NCI-H526 treated with DMSO at 0.1 percent for 48 hours (cell line): ENCODE results near the gene CAPN10.

Experiments used
- DNase-seq: peaks from one replicate; lab custom pipeline; 2025; lab: John Stamatoyannopoulos, UW

CAPN10 gene

GRCh38 chr2:240638512-240639160 lies 52.1 kb downstream of the CAPN10 start:
- DNase-seq = no peak

- DNase-seq = no peak
Observed at GRCh38 chr2:240639566-240639965, 53.0 kb downstream of the CAPN10 start.

- peak; percentile 48 for DNase-seq
Observed at GRCh38 chr2:240640939-240641338, 54.4 kb downstream of the CAPN10 start.

GRCh38 chr2:240642061-240642805 lies 55.7 kb downstream of the CAPN10 start:
- no peak for DNase-seq

GRCh38 chr2:240642806-240643092 lies 56.2 kb downstream of the CAPN10 start:
- no peak for DNase-seq

- no peak for DNase-seq
Observed at GRCh38 chr2:240643093-240643810, 56.7 kb downstream of the CAPN10 start.

GRCh38 chr2:240643811-240644150 lies 57.2 kb downstream of the CAPN10 start:
- no peak for DNase-seq

GRCh38 chr2:240644171-240644651 lies 57.7 kb downstream of the CAPN10 start:
- DNase-seq = peak; percentile 9

- DNase-seq = no peak
Observed at GRCh38 chr2:240644859-240645301, 58.3 kb downstream of the CAPN10 start.

- DNase-seq = no peak
Observed at GRCh38 chr2:240645346-240645745, 58.8 kb downstream of the CAPN10 start.

- DNase-seq = no peak
Observed at GRCh38 chr2:240645801-240646175, 59.3 kb downstream of the CAPN10 start.

GRCh38 chr2:240646176-240646899 lies 59.8 kb downstream of the CAPN10 start:
- no peak for DNase-seq

GRCh38 chr2:240646900-240647502 lies 60.5 kb downstream of the CAPN10 start:
- DNase-seq = no peak

GRCh38 chr2:240647503-240648154 lies 61.1 kb downstream of the CAPN10 start:
- no peak for DNase-seq

GRCh38 chr2:240648155-240648649 lies 61.7 kb downstream of the CAPN10 start:
- DNase-seq = no peak
